Measurements from ENCODE around the gene LDLRAD3.

LDLRAD3 gene

DNA sequence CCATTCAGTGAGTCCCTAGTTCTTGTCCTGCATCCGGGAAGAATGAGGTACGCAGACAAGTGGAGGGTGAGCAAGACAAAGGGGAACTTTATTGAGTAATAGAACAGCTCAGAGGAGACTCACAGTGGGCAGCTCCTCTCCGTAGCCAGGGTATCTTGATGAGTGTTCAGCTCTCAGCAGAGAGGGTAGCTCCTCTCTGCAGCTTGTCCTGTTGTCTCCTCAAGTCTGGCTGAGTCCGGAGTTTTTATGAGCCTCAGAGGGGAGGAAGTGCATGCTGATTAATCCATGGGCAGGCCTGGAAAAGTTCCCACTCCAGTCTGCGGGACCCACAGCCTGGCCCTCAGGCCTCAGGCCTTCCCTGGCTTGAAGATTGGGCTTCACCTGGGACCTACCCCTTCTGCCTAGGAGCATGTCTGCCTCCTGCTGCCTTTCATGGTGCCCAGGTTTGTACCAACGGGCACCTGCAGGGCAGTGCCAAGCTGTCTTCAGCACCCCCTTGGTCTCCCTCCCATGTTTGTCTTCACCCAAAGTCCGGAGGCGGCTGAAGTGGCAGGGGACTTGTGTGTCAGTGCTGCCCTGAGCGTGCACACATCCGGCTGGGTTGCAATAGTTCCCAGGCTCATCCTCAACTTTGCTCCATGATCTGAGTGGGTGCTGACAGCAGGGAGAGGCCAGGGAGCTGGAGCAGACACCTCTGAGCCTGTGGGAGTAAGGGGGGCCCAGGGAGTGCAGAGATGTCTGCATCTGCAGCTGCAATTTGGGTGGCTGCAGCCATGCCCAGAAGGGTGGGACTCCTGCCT, 134.2 kb downstream of the LDLRAD3 start:
- H3K4me1 ChIP-seq (ENCODE audit: control insufficient read depth, low read length): no peaks in the 10 kb centered on the region
- no peaks in the 10 kb centered on the region for H3K36me3 ChIP-seq (ENCODE audit: control insufficient read depth, low read length)
- H3K27ac ChIP-seq (ENCODE audit: low read depth, low read length): no peak overlapping the region

DNA sequence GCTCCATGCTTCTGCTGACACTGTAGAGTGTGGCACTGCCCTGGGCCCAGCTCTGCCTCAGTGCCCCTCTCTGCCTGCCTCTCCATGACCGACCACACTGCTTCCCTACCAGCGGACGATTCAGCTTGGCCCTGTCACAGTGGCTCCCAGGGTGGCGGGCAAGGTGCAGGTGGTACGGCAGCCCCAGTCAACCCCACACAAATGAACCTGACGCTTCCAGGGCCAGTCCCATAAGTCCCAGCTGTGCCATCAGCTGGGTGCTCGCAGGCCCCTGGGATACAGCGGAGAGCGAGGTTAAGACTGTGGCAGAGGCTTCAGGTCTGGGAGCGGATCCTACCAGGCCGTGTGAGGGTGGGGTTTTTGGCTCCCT, 134.8 kb downstream of the LDLRAD3 start:
- no peaks in the 10 kb centered on the region for H4K20me1 ChIP-seq (ENCODE audit: control insufficient read depth, insufficient read depth, low read depth, low read length)
- no peak overlapping the region for H3K4me2 ChIP-seq (ENCODE audit: low read length)
- H3F3A ChIP-seq (ENCODE audit: control insufficient read depth, insufficient read depth): no peaks in the 10 kb centered on the region
- no peaks in the 10 kb centered on the region for H3K4me1 ChIP-seq (ENCODE audit: control insufficient read depth, low read length)
- H3K36me3 ChIP-seq (ENCODE audit: control insufficient read depth, low read length): no peaks in the 10 kb centered on the region
- H3K79me2 ChIP-seq (ENCODE audit: control insufficient read depth, low read length): no peaks in the 10 kb centered on the region
- no peak for TF ChIP-seq EZH2phosphoT487 (IDR thresholded peaks at IDR 0.05; ENCODE audit: borderline replicate concordance, low read length)
- TF ChIP-seq, protein P1, sequence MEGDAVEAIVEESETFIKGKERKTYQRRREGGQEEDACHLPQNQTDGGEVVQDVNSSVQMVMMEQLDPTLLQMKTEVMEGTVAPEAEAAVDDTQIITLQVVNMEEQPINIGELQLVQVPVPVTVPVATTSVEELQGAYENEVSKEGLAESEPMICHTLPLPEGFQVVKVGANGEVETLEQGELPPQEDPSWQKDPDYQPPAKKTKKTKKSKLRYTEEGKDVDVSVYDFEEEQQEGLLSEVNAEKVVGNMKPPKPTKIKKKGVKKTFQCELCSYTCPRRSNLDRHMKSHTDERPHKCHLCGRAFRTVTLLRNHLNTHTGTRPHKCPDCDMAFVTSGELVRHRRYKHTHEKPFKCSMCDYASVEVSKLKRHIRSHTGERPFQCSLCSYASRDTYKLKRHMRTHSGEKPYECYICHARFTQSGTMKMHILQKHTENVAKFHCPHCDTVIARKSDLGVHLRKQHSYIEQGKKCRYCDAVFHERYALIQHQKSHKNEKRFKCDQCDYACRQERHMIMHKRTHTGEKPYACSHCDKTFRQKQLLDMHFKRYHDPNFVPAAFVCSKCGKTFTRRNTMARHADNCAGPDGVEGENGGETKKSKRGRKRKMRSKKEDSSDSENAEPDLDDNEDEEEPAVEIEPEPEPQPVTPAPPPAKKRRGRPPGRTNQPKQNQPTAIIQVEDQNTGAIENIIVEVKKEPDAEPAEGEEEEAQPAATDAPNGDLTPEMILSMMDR (IDR thresholded peaks at IDR 0.05; ENCODE audit: low read depth, low read length, poor library complexity, severe bottlenecking): no peak
- H3K9me2 ChIP-seq (replicated peaks; ENCODE audit: control insufficient read depth, low read length): no peaks in the 10 kb centered on the region
- no peaks in the 10 kb centered on the region for H3K27me3 ChIP-seq (ENCODE audit: control insufficient read depth, low read length)
- H3K4me3 ChIP-seq (ENCODE audit: low read length): no peak overlapping the region
- no peaks in the 10 kb centered on the region; the same call in 1 of the 2 replicates for H3K9me3 ChIP-seq (ENCODE audit: control insufficient read depth, insufficient read depth, low read length)
- no peak overlapping the region for H3K27ac ChIP-seq (ENCODE audit: low read depth, low read length)

More for the DNA sequence above, 134.2 kb downstream of the LDLRAD3 start:
- H3F3A ChIP-seq (ENCODE audit: control insufficient read depth, insufficient read depth): no peaks in the 10 kb centered on the region
- no peaks in the 10 kb centered on the region for H3K9me2 ChIP-seq (replicated peaks; ENCODE audit: control insufficient read depth, low read length)
- H3K79me2 ChIP-seq (ENCODE audit: control insufficient read depth, low read length): no peaks in the 10 kb centered on the region
- H3K4me2 ChIP-seq (ENCODE audit: low read length): no peak overlapping the region
- H3K9me3 ChIP-seq (ENCODE audit: control insufficient read depth, insufficient read depth, low read length): no peaks in the 10 kb centered on the region; the same call in 1 of the 2 replicates
- no peak for TF ChIP-seq EZH2phosphoT487 (IDR thresholded peaks at IDR 0.05; ENCODE audit: borderline replicate concordance, low read length)
- TF ChIP-seq, protein P1 (IDR thresholded peaks at IDR 0.05; ENCODE audit: low read depth, low read length, poor library complexity, severe bottlenecking): no peak
- no peaks in the 10 kb centered on the region for H4K20me1 ChIP-seq (ENCODE audit: control insufficient read depth, insufficient read depth, low read depth, low read length)
- H3K4me3 ChIP-seq (ENCODE audit: low read length): no peak overlapping the region
- no peaks in the 10 kb centered on the region for H3K27me3 ChIP-seq (ENCODE audit: control insufficient read depth, low read length)

DNA sequence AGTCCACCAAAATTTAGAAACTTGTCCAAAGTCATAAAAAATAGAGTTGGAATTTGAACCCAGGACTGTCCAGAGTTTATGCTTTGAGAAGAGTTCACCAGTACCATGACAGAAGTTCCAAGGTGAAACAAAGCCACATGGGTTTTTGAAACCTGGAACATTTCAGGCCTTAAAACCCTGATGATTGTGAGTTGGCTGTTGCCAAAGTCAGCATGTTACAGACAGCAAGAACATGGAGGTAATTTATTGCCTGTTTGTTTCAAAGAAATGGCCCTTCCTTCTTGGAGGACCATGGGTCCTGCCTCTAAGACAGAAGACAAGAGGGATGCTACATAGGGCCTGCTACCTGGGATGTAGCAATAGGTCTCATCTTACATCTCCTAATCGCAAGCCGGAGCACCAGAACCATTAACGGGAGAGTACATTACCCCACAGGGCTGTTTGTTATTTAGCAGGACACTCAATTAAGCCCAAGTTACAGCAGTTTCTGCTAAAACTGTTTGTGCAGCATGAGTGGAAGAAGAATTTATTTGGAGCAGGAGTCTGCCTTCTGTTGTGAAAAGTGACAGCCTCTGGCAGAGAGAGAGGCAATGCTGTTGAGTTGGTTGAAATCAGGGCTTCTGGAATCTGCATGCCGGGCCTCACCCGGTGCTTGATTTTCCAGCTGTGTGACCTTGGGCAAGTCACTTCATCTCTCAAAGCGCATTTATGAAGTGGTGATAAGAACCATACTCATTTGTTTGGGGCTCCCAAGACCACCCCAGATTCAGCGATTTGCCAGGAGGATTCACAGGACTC, 136.2 kb downstream of the LDLRAD3 start:
- H3K9me3 ChIP-seq (ENCODE audit: control insufficient read depth, insufficient read depth, low read length): no peaks in the 10 kb centered on the region; the same call in 1 of the 2 replicates
- TF ChIP-seq EZH2phosphoT487 (IDR thresholded peaks at IDR 0.05; ENCODE audit: borderline replicate concordance, low read length): no peak
- TF ChIP-seq, protein P1 (IDR thresholded peaks at IDR 0.05; ENCODE audit: low read depth, low read length, poor library complexity, severe bottlenecking): no peak
- H3F3A ChIP-seq (ENCODE audit: control insufficient read depth, insufficient read depth): no peaks in the 10 kb centered on the region
- no peaks in the 10 kb centered on the region for H3K4me1 ChIP-seq (ENCODE audit: control insufficient read depth, low read length)
- H3K27ac ChIP-seq (ENCODE audit: low read depth, low read length): no peak overlapping the region
- no peaks in the 10 kb centered on the region for H4K20me1 ChIP-seq (ENCODE audit: control insufficient read depth, insufficient read depth, low read depth, low read length)
- H3K36me3 ChIP-seq (ENCODE audit: control insufficient read depth, low read length): no peaks in the 10 kb centered on the region
- no peak overlapping the region for H3K4me3 ChIP-seq (ENCODE audit: low read length)
- no peak overlapping the region for H3K4me2 ChIP-seq (ENCODE audit: low read length)
- H3K27me3 ChIP-seq (ENCODE audit: control insufficient read depth, low read length): no peaks in the 10 kb centered on the region
- H3K9me2 ChIP-seq (replicated peaks; ENCODE audit: control insufficient read depth, low read length): no peaks in the 10 kb centered on the region
- H3K79me2 ChIP-seq (ENCODE audit: control insufficient read depth, low read length): no peaks in the 10 kb centered on the region

All from DOHH2 (cell line).